ENCODE measurements around the gene RBPJL. TPM values are rescaled to one million over a fixed set of nuclear protein-coding genes. Genes with fewer than 3 reads are reported as not detected.

RBPJL gene
- total RNA-seq, 1 donor from 2014 or later = not detected

DNA sequence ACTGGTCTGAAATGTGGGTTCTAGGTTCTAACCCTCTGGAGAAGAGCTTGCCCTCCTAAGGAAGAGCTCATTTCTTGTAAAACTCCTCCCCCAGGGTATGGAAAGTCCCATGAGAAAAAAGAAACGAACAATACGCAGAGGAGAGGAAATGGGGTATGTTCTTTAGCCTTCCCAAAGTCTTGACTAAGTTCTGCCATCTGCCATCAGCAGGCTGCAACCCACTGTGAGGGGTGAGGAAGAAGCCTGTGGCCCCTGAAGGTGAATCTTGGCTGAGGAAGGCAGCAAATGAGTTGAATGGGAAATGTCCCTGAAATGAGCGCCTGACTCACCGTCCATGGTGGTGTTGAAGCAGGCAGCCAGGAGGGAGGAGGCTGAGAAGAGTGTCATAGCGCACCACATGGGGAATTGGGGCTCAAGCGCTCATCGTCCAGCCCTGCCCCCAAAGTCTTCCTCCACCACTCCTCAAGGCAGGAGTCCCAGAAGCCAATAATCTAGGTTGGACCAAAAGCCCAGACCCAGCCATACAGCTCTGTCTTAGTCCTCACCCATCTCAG is 11.8 kb downstream of the RBPJL start:
- H3K4me3 Mint-ChIP-seq = no peak overlapping the region
- no peak overlapping the region for H3K27ac Mint-ChIP-seq (ENCODE audit: unreplicated experiment)
- DNase-seq (ENCODE audit: low read depth, low spot score) = no peak
- no peaks in the 10 kb centered on the region for H3K4me1 Mint-ChIP-seq
- TF ChIP-seq, protein P1, sequence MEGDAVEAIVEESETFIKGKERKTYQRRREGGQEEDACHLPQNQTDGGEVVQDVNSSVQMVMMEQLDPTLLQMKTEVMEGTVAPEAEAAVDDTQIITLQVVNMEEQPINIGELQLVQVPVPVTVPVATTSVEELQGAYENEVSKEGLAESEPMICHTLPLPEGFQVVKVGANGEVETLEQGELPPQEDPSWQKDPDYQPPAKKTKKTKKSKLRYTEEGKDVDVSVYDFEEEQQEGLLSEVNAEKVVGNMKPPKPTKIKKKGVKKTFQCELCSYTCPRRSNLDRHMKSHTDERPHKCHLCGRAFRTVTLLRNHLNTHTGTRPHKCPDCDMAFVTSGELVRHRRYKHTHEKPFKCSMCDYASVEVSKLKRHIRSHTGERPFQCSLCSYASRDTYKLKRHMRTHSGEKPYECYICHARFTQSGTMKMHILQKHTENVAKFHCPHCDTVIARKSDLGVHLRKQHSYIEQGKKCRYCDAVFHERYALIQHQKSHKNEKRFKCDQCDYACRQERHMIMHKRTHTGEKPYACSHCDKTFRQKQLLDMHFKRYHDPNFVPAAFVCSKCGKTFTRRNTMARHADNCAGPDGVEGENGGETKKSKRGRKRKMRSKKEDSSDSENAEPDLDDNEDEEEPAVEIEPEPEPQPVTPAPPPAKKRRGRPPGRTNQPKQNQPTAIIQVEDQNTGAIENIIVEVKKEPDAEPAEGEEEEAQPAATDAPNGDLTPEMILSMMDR (conservative IDR thresholded peaks at IDR 0.05) = no peak
- no peaks in the 10 kb centered on the region for H3K9me3 Mint-ChIP-seq
- H3K27me3 Mint-ChIP-seq (ENCODE audit: low read depth) = peaks cover 12% of the 10 kb centered on the region
- no peaks in the 10 kb centered on the region for H3K36me3 Mint-ChIP-seq (ENCODE audit: low read depth)

DNA sequence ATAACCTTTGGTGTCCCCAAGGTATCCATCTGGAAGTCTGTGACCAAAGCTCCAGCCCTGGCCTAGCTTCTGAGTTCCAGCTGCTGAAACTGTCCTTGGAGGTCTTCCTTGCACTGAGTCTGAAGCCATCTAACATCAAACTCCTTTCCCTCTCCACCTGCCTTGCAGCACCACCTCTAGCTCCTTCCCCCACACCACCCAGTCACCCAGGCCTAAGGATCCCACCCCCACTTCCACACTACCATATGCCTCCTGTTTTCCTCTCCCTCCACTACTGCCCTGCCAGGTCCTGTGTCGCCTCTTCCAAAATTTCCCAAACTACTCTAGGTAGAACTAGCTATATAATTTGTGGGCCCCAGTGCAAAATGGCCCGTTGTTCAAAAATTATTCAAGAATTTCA is 12.3 kb downstream of the RBPJL start:
- TF ChIP-seq, protein P1 (conservative IDR thresholded peaks at IDR 0.05) = no peak
- H3K4me1 Mint-ChIP-seq = no peaks in the 10 kb centered on the region
- no peak overlapping the region for H3K27ac Mint-ChIP-seq (ENCODE audit: unreplicated experiment)
- H3K9me3 Mint-ChIP-seq = no peaks in the 10 kb centered on the region
- DNase-seq (ENCODE audit: low read depth, low spot score) = no peak
- no peak overlapping the region for H3K4me3 Mint-ChIP-seq
- peaks cover 9% of the 10 kb centered on the region for H3K27me3 Mint-ChIP-seq (ENCODE audit: low read depth)
- no peaks in the 10 kb centered on the region for H3K36me3 Mint-ChIP-seq (ENCODE audit: low read depth)

DNA sequence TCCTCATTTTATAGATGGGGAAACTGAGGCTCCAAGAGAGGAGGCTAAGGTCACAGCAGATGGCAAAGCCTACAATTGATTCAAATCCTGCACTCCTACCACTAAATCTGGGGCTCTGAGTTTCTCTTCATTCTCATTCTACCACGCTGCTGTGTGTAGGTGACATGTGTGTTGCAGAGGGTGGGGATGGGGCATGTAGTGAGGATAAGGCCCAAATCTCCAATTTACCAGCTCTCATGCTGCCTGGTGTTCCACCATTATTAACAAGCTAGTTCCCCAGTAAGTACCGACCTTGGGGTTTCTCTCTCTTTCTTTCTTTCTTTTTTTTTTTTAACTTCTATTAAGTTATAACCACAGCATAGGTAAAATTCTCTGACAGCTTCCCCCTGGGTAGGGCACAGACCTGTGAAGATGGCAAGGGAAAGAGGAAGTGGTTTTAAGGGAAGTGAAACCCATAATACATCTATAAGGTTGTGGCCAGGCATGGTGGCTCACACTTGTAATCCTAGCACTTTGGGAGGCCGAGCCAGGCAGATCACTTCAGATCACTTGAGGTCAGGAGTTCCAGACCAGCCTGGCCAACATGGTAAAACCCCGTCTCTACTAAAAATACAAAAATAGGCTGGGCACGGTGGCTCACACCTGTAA is 14.4 kb downstream of the RBPJL start:
- Mint-ChIP-seq H3K36me3 (ENCODE audit: low read depth) (no peaks in the 10 kb centered on the region), H3K4me3 (no peak overlapping the region), H3K4me1 (no peaks in the 10 kb centered on the region), H3K27ac (ENCODE audit: unreplicated experiment) (no peak overlapping the region), H3K27me3 (ENCODE audit: low read depth) (peaks cover 6% of the 10 kb centered on the region), H3K9me3 (no peaks in the 10 kb centered on the region)
- TF ChIP-seq, protein P1 (conservative IDR thresholded peaks at IDR 0.05) = no peak
- DNase-seq (ENCODE audit: low read depth, low spot score) = no peak

DNA sequence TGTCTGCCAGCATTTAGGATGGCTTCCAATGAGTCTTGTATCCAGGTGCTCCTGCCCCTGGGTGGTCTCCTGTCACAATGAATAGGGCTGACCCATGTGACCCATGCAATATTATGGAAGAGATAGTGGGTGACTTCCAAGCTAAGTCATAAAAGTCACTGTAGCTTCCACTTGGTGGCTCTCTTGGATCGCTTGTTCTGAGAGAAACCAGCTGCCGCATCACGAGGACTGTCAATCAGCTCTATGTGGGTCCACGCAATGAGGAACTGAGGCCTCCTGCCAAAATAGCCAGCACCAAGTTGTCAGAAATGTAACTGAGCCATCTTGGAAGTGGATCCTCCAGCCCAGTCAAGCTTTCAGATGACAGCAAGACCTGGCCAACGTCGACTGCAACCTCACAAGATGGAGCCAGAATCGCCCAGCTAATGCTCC is 16.3 kb downstream of the RBPJL start:
- H3K9me3 Mint-ChIP-seq = no peaks in the 10 kb centered on the region
- H3K27me3 Mint-ChIP-seq (ENCODE audit: low read depth) = peaks cover 3% of the 10 kb centered on the region
- H3K36me3 Mint-ChIP-seq (ENCODE audit: low read depth) = no peaks in the 10 kb centered on the region
- DNase-seq (ENCODE audit: low read depth, low spot score) = no peak
- H3K4me3 Mint-ChIP-seq = no peak overlapping the region
- no peaks in the 10 kb centered on the region for H3K4me1 Mint-ChIP-seq
- no peak overlapping the region for H3K27ac Mint-ChIP-seq (ENCODE audit: unreplicated experiment)
- TF ChIP-seq, protein P1 (conservative IDR thresholded peaks at IDR 0.05) = no peak

DNA sequence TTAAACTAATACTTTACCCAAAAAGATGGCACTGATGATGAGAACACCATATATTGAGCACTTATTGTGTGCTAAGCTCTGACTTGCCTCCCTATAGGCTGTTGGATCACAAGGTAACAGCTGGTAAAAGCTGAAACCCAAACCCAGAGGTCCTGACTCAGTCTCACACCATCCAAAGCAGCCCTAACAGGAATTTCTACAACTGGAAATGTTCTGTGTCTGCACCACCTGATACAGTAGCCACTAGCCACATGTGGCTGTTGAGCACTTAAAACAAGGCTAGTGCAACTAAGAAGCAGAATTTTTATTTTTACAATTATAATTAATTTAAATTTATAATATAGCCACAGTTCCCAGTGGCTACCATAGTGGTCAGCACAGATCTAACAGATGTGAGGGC is 17.1 kb downstream of the RBPJL start:
- no peaks in the 10 kb centered on the region for H3K4me1 Mint-ChIP-seq
- H3K36me3 Mint-ChIP-seq (ENCODE audit: low read depth) = no peaks in the 10 kb centered on the region
- no peak overlapping the region for H3K27ac Mint-ChIP-seq (ENCODE audit: unreplicated experiment)
- no peak for DNase-seq (ENCODE audit: low read depth, low spot score)
- TF ChIP-seq, protein P1 (conservative IDR thresholded peaks at IDR 0.05) = no peak
- H3K4me3 Mint-ChIP-seq = no peak overlapping the region
- no peaks in the 10 kb centered on the region for H3K9me3 Mint-ChIP-seq
- no peaks in the 10 kb centered on the region for H3K27me3 Mint-ChIP-seq (ENCODE audit: low read depth)
